ENCODE results near the gene CALCR.

DNA sequence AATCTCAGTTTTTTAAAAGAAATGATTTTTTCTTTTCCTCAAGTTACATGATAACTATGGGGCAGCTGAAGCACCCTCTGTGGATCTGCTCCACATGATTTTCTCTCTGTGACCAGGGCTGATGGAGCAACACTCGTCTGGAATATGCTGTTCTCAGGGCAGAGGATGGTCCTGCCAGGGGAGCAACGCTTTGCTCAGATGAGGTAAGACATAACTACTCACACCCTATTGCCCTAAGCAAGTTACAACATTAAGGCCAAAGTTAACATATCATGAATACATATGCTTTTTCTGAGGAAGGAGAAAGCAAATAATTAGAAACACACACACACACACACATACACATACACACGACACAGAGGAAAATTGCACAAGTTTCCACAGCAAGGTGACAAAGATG lies 71.4 kb downstream of the CALCR start:
- TF ChIP-seq, protein P1, sequence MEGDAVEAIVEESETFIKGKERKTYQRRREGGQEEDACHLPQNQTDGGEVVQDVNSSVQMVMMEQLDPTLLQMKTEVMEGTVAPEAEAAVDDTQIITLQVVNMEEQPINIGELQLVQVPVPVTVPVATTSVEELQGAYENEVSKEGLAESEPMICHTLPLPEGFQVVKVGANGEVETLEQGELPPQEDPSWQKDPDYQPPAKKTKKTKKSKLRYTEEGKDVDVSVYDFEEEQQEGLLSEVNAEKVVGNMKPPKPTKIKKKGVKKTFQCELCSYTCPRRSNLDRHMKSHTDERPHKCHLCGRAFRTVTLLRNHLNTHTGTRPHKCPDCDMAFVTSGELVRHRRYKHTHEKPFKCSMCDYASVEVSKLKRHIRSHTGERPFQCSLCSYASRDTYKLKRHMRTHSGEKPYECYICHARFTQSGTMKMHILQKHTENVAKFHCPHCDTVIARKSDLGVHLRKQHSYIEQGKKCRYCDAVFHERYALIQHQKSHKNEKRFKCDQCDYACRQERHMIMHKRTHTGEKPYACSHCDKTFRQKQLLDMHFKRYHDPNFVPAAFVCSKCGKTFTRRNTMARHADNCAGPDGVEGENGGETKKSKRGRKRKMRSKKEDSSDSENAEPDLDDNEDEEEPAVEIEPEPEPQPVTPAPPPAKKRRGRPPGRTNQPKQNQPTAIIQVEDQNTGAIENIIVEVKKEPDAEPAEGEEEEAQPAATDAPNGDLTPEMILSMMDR (IDR thresholded peaks at IDR 0.05; ENCODE audit: low read length): no peak
- no peak for TF ChIP-seq EZH2 (IDR thresholded peaks at IDR 0.05; ENCODE audit: borderline replicate concordance, low read length)

All from OCI-LY1 (cell line).